Fibroblast of villous mesenchyme (primary cell): ENCODE measurements around the gene MEF2C. TPM values are rescaled to one million over a fixed set of nuclear protein-coding genes. Genes with fewer than 3 reads are reported as not detected.

ENCODE experiments used
- DNase-seq: peaks from one replicate; pipeline ENCODE4 v3.0.0-alpha.2; 2010; ENCODE audit warnings: low read depth
- H3K4me3 ChIP-seq: 2 replicates; pipeline ENCODE4 v1.5.1; 2011; ENCODE audit warnings: low read depth, mild to moderate bottlenecking, low read length
- total RNA-seq: library from RNA; depleted of rRNA; stranded (reverse); fragments of >200 nt; gene quantifications from 2 replicates; pipeline ENCODE4 v1.2.3, GENCODE V29; 2012
- TF ChIP-seq, protein P1 (sequence below): IDR thresholded peaks from 2 replicates; pipeline ENCODE4 v1.5.1; 2012; ENCODE audit warnings: low read depth, mild to moderate bottlenecking, low read length; ENCODE audit not compliant: insufficient read depth

MEF2C gene
- total RNA-seq, 1 donor = 16.0 TPM

DNA sequence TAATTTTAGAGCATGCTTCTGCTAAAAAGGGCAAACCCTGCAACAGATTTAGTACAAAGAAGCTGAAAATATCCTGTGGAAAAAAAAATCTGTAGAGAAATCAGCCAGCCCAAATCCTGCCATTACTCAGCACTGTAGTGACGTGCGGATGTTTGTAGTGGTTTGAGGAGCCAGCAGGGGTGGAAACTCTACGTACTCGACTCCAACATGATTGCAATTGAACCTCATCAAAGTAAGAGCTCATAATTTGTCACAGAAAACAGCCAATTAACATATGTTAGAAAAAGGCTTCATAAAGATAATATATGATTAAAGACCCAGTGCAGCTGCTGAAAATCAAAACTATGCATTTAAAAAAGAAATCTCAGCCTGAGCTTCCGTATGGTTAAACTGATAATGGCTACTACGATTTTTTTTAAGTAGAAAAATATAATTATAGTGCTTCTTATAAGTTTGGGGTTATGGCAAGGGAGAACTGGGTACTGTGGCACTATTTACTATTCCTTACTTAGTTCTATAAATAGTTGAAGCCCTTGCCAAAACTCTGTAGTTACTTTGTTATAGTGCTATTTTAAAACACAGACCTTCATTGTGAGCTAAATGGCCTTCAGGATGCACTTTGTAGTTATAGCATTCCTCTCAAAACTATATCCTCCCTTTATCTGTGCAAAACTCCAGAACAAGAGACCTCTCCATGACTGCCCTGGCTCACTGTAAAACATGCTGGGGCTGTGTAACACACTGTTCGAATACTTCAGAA lies 49.4 kb downstream of the MEF2C start:
- peak; percentile 60 for DNase-seq
- no peak overlapping the region for H3K4me3 ChIP-seq
- TF ChIP-seq, protein P1, sequence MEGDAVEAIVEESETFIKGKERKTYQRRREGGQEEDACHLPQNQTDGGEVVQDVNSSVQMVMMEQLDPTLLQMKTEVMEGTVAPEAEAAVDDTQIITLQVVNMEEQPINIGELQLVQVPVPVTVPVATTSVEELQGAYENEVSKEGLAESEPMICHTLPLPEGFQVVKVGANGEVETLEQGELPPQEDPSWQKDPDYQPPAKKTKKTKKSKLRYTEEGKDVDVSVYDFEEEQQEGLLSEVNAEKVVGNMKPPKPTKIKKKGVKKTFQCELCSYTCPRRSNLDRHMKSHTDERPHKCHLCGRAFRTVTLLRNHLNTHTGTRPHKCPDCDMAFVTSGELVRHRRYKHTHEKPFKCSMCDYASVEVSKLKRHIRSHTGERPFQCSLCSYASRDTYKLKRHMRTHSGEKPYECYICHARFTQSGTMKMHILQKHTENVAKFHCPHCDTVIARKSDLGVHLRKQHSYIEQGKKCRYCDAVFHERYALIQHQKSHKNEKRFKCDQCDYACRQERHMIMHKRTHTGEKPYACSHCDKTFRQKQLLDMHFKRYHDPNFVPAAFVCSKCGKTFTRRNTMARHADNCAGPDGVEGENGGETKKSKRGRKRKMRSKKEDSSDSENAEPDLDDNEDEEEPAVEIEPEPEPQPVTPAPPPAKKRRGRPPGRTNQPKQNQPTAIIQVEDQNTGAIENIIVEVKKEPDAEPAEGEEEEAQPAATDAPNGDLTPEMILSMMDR = no peak

DNA sequence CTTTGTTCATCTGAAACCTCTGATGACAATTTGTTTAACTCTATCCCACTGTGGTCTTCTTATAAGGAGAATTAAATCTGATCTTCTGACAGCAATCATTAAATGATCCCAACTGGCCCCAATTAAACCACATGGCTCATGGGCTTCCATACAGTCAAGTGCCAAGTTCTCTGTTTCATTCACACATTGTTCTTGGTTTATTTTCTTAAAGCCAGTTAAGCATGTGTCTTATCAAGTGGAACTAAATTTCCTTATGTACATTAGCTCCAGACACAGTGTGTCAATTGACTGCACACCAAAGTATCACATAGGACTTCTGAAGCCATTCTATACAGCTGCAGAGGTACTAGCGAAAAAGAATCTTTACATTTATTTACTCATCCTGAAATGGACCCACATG lies 51.2 kb downstream of the MEF2C start:
- H3K4me3 ChIP-seq = no peak overlapping the region
- TF ChIP-seq, protein P1 = no peak
- DNase-seq = no peak

DNA sequence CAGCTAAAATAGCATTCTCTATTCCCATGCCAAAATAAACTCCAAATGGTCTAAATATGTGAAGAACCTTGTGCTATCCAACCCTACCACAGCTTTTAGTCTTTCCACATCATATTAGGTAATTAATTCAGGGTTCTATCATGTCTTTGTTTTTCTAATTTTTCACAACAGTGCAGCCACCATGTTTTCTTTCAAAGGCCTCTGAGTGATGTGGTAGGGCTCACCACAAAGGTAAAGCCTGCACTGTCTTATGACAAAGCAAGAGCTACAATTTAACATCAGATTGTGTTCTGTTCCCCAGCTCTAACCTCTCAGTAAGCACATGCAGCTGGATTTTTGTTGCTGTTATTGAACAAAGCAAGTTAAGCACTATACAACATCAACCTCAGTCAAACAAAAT lies 52.4 kb downstream of the MEF2C start:
- TF ChIP-seq, protein P1 = no peak
- no peak overlapping the region for H3K4me3 ChIP-seq
- DNase-seq = no peak

DNA sequence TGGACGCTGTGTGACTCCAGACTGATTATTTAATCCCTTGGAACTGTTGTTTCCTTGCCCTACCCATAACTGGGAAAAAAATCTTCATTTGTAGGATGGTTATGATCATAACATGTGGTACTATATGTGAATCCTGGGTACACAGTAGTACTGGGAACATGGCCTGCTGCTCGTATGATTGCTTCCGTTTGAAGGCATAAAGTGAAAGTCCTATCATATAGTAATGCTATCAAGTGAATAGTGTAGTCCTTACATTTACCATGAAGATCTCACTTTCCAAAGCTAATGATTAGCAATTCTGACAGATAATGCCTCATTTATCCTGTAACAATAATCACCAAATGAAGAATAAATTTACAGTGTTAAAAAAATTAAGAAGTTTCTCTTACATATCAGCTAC lies 53.2 kb downstream of the MEF2C start:
- TF ChIP-seq, protein P1 = no peak
- no peak for DNase-seq
- no peak overlapping the region for H3K4me3 ChIP-seq

DNA sequence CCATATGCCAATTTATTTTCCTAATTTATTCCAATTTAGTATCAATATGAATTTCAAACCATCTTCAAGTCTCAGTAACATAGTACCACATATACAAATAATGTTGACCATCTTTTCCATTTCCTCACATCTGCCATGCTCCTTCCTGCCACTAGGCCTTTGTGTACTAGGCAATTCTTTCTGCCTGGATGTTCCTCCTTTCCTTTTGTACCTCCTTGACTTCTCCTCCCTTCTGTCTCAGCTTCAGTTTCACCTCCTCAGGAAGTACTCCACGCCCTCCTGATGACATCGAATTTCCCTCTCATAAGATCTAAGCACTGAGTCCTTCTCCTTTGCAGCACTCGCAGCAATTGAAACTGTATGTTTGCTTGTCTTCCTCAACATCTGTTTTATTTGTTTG lies 53.9 kb downstream of the MEF2C start:
- no peak for DNase-seq

DNA sequence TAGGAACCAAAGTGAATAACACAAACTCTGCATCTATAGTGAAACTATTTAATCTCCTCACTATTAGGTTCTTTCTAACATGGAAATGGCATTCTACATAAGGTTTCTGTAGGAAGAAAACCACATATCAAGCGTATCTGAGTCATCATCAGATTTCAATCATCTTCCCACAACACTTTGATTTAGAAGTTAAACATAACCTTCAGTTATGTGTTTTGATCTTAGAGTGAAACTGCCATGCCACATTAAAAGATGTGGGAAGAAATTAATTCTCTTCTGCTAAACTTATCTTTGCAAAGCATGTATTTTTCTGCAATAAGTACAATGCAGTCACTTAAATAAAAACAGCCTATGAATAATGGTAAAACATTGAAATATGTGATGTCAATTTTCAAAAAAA lies 55.0 kb downstream of the MEF2C start:
- DNase-seq = peak; percentile 2
- H3K4me3 ChIP-seq = no peak overlapping the region
- TF ChIP-seq, protein P1 = no peak

More for the DNA sequence above, 53.9 kb downstream of the MEF2C start:
- no peak overlapping the region for H3K4me3 ChIP-seq
- TF ChIP-seq, protein P1 = peak; percentile 22
